Hematopoietic multipotent progenitor cell treated with erythropoietin and hydrocortisone succinate and interleukin-3 and kit ligand, for 6 days (in vitro differentiated cells): ENCODE results near the gene CHI3L2.

Experiments
- DNase-seq: peaks from one replicate; pipeline ENCODE4 v3.0.0-alpha.2; 2015

CHI3L2 gene

DNA sequence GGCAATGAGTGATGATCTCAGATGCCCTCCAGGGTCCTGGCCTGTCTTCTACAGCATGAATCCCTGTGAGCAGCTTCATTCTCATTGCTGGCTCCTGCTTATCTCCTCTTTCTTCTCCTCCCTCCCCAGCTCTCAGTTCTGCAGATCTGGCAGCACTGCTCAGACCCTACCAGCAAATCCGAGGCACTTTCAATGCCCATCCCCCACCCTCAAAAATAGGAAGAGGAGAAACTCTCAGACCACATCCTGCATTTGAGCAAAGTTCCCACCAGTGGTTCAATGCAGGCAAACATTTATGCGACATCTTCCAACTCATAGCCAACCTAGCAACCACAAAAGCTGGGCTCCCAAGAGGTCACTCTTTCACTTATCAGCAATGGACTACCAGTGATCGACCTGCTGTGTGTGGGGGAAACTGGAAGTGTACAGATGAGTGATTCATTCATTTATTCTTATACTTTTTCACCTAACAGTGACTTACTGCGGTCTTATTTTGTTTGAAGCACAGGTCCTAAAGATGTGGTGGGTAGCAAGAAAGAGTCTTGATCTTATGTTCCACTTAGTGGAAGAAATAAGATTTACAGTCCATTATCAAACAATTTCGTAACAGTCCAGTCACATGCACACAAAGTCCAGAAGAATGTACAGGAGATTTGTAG, 5.8 kb upstream of the CHI3L2 start:
- DNase-seq = peak; percentile 84

DNA sequence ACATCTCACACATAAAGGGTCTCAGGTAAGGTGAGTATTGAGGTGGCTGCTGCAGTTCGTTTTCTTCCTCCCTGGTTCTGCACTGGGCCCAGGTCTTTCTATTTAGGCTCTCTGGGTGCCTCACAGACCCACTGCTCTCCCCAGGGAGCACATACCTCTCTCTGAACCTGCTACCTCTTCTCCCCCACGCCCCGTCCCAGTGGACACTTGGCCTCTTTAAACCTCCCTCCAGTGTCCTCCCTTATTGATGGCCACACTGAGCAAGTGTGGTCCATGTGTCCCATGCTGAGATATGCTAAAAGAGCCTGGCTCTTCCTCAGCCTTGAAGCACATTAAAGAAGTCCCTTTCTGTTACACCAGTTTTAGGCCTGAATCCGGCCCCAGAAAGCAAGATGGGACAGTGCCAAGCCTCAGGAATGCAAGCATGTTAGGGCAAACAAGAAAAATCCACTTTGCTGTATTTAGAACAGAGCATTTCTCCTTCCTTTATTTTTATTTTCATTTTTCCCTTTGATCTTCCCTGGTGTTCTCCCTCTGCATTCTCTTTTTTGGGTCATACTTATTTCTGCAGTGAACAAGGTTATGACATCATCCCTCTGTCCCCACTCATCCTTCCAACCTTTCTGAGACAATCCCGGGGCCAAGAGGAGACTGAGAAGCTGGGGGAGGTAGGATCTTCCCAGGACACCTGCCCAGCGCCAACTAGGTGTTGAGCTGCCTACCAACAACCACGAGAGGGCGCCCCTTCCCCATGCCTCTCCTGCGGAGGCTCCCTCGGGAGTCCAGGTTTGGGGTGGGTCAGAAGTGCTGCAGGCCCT, 5.0 kb upstream of the CHI3L2 start:
- peak; percentile 86 for DNase-seq

DNA sequence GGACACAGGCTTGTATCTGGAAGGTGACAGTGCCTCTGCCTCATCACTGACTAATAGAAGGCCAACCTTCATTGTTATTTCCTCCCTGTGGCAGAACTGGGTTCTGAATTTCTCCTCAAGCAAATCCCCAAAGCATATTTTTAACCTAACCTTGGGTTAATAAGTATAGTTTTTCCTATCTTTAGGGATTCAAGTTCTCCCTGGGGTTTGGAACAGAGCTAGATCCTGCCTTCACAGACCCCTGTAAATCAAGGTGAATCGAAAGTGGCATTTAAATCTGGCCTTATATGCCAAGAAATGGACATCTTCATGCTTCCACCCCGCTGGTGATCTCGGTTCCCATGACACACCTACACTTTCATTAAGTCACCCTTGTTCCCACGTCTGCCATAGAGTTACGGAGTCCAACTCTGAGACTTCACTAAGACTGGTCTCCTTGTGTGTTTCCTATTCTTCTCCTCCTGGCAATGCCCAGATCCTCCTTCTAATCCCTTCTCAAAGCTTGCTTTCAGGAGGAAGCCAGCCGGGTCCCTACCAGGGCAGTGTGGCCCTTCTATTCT, 4.3 kb upstream of the CHI3L2 start:
- no peak for DNase-seq

DNA sequence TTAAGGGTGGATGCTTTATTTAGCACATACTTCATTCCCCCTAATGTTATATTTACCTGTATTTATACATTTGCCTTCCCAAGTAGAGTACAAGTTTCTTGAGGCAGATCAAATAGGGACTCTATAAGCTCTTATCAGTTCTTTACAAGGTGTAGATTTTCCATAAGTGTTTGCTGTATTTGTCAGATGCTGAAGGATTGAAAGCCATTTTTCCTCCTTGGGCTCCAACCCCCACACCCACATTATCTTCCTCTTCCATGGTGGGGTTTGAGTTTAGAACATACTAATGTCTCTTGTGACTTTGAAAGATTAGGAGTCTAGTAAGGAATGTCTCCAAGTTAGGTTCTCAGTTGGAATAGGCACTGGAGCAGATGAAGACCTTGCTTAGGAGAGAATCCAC, 2.4 kb upstream of the CHI3L2 start:
- DNase-seq = no peak

DNA sequence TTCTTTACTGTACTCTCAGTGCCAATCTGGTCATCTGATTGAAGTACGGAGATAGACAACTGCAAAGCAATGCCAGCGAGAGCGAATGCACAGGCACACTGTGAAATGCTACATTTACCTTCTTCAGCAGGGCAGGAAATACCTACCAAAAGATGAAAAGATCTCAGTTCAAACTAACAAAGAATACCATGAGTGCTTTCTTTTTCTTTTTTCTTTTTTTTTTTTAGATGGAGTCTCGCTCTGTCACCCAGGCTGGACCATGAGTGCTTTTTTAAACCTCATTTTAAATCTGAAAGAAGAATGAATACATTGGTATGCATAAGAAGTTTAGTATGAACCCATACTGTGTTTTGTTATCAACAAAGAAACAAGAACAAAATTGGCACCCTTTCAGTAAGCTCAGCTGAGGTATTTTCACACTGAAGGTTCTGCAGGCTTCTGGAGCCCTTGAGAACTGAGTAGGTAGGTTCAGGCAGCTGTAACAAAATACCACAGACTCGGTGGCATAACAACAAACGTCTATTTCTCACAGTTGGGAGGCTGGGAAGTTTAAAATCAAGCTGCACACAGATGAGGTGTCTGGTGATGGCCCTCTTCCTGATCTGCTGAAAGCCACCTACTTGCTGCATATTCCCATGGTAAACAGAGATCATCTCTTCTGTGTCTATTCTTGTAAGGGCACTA, 1.7 kb upstream of the CHI3L2 start:
- DNase-seq = no peak

DNA sequence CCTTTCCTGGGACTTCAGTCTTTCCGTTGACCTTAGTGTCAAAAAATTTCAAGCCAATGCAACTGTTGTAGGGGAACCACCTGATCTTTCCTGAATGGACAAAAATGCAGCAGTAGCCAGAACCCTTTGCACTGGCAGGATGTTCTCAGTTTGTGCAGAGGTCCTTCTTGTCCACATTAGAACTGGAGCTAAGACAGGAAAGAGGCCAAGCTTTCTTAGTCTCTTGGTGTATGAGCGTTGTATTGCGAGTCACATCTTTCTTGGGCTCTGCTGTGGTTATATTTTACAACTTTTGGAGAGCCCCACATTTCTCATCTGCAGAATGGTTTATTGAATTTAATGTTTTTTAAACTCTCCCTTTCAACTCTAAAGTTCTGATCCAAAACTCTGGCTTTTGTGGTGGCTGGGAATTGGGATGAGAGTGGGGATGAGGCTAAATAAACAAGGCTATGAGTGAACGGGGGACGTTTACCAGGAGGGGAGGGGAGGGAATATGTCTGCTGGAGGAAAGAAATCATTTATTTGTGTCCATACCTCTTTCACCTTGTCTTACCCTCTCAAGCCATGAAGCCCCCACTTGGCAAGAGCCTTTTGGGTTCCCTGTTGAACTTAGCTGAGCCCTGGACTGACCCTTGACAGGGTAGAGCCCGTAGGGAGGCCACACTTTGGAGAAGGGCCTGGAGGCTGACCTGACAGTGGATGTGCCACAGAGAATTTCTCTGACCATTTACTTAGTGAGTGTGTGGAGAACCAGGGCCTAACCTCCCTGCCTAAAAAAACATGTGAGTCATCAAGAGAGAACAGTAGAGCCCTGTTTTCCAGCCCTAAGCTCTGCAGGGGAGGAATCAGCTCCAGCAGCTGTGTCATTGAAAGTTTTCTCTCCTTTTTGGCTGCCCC, 586 bp downstream of the CHI3L2 start:
- DNase-seq = no peak

DNA sequence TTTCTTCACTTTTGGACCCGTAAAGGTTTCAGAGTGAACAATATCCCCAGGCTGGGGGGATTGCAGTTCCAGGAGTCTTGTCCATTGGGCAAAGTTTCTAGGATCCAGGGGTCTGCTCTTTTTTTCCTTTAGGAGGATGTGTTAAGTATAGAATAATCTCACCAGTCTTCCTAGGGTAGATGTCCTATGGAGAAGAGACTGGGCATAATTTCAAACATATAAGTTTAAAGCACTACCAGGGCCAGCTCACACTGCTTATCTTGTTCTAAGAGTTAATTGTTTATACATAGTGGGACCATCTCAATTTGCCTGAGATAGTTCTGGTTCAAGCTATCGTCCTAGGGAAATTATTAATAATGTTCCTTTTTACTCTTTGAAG, 1.2 kb downstream of the CHI3L2 start:
- no peak for DNase-seq

DNA sequence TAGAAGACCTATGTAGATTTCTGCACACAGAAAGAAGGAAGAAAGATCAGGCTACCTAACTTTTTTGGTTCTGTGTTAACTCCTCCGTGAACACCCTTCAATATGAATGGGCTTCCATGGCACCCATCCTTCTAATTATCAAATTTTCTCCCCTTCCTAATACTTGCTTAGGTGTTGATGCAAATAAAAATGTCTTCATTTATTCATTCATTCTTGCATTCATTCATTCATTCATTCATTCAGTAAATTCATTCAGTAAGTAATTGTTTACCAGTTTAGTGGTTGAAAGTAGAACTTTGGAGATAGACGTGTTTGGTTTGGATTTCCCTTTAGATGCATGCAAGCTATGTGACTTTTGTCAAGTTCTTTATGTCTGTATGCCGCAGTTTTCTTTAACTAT, 4.6 kb downstream of the CHI3L2 start:
- no peak for DNase-seq

DNA sequence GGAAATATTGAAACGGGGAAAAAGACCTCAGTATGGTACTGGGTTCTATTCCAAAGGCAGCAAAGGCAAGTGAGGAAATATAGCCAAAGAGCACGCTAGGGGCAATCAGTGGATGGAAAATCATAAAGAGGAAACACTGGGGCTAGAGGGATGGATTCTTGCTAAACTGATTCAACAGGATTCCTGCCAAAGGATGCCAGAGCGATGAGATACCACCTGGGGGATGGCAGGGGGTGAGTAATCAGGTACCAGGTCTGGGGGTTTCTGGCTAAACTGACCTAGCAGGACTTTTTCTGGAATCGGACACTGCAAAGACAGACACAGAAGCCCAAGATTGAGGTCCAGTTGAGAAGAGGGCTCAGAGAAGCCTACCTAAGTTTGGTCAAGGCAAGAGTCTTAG, 6.7 kb downstream of the CHI3L2 start:
- DNase-seq = no peak

DNA sequence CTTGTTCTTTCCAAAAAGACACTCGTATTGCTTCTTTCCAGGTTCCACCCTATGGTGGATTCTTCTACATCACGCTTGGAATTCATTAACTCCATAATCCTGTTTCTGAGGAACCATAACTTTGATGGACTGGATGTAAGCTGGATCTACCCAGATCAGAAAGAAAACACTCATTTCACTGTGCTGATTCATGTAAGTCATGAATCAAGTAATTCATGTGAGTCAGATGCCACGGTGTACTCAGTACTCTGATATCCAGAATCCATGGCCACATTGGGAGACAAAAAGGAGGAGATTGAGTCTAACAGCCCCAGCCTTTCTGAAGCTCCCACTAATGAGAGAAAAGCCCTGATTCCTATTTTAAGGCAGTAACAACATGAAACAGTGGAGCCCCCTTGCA, 7.4 kb downstream of the CHI3L2 start:
- DNase-seq = no peak

DNA sequence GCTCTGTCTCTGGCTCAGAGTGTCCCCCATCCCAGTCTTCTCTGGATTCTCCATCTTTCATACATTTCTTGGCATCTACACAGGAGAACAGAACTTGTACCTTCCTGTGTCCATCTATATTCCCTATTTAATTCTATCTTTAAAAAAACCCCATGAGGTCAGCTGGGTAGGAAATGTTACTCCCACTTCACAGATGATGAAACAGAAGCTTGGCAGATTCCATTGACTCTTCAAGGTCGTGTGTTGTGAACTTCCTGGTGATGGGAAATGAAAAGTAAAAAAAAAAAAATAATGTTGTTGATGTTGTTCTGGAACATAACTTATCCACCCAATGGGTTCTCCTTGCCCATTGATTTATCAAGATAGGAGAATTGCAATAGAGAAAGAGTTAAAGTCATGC, 8.9 kb downstream of the CHI3L2 start:
- DNase-seq = no peak

DNA sequence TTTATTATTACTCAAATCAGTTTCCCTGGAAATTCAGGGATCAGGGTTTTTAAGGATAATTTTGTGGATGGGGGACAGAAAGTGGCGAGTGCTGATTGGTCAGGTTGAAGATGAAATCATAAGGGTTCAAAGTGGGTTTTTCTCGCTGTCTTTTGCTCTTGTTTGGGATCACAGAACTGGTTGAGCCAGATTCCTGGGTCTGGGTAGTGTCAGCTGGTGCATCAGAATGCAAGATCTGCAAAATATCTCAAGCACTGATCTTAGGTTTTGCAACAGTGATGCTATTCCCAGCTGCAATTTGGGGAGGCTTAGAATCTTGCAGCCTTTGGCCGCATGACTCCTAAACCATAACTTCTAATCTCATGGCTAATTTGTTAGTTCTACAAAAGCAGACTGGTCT, 9.3 kb downstream of the CHI3L2 start:
- no peak for DNase-seq

DNA sequence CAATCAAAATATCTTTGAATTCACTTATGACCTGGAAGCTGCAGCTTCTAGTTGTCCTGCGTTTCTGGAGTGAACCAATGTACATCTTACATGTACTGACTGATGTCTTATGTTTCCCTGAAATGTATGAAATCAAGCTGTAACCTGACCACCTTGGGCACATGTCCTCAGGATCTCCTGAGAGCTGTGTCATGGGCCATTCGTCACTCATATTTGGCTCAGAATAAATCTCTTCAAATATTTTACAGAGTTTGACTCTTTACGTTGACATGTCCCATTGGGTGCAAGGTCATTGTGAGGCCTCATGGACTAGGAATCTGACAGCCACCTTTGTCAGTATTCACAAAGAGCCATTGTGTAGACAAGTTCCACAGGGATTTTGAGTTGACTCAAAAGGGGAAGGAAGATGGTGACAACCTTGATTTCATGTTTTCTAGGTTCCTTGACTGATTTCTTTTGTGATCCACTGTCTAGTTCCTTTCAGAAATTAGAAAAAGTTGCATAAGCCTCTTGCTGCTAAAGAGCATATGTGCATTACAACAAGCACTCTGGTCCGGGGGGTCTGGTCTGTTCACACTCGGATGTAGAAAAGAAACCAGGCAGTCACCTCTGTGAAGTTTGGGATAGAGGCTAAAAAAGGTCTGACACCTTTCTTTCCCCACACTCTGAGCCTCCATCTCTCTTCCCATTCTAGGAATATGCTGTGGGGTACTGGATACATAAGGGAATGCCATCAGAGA, 10.7 kb downstream of the CHI3L2 start:
- no peak for DNase-seq

DNA sequence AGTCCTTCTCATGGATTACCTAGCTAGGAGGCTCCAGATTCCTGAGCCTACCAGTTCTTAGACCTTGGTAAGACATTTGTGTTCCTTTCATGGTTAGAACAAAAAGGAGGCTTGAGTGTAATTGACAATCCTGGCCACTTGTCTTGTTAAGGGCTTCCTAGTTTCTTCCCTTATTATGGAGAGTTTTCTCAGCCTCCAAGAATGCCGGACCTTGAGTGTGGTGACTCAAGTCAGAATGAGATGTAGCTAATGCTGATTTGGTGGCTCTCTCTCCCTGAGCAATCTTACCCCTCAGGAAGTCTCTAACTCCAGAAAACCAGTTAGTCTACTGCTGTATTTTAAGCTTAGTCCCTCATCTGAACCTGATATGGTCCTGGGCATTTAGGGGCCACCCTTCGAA, 14.3 kb downstream of the CHI3L2 start:
- no peak for DNase-seq

DNA sequence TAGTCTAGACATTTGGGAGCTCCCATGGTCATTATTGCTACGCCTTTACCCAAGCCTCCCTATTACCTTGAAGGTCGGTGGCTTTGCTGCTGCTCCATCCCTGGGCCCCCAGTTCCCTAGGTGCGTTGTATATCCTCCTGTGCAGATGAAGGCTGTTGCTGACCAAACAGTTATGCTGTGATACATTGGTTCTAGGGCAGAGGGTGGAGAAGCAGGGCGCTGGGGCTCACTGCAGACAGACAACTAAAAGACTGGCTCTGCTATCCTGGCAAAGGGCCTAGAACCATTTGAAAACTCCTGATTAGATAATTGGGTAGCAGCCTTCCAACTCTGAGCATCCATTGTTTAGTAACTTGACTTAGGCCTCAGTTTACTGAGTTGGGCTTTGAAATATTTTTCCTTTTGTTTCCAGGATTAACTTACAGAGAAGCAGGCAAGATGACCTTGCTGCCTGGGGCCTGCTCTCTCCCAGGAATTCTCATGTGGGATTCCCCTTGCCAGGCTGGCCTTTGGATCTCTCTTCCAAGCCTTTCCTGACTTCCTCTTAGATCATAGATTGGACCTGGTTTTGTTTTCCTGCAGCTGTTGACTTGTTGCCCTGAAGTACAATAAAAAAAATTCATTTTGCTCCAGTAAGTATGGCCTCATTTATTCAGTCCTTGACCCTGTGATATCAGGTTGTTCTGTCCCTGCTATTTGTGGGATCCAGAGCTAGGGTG, 15.5 kb downstream of the CHI3L2 start:
- no peak for DNase-seq

DNA sequence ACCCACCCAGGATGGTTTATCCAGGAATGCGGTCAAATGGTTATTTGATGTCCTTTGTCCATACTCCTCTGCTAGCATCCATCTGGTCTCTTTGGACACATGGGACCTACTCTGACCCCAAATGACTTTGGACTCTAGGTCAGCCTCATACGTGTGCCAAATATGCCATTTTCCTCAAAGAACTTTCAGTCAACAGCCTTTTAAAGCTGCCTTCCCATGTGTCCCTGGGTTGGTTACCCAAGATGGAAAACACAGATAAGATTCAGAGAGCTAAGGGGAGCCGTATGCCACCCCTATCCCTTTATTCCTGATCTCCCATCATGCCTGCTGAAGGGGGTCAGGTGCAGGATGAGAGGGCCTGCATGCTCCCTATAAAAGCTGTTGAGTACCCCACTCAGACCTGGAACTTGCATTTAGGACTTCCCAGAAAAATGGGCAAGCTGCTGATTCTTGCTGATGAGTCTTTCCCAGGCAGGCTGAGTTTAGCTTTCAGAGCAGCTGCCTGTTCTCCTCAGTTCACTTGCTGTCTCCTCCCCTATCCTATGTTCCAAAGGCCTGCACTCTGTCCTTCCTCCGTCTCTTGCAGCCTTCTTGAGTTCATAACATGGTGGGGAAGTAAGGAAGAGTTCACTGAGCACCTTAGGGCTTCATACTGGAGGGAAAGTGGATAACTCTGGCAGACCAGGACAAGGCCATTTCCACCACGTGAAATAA, 19.8 kb downstream of the CHI3L2 start:
- no peak for DNase-seq

DNA sequence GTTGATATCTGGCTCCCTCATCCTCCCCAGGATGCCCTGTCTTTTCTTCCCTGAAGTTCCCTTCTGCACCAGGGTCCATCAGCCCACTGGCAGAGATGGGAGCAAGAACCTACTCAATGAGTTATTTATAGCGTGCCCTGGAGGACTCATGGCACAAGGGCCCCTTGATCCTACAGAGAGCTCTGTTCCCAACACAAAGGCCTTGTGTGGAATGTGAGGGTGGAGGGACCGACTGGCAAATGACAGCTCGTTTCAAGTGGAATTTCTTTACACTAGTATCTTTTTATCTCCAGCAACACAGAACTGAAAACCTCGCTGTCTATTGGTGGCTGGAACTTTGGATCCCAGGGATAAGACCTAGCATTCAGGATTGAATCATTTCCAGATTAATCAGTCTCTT, 22.4 kb downstream of the CHI3L2 start:
- no peak for DNase-seq

DNA sequence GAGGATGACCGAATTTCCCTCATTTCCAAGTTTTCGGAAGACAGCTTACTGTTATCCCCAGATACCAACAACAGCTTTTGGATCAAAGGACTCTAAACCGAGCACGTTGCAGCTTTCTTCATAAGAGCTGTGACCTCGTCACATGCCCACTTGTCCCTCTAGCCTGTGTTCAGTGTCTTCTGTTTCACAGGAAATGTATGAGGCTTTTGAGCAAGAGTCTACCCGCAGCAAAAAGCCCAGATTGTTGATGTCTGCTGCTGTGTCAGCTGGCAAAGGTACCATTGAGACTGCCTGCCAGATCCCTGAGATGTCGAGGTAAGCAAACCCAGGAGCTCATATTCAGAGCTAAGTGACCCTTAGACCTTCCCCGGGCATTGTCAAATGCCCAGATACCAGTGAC, 24.1 kb downstream of the CHI3L2 start:
- DNase-seq = no peak

DNA sequence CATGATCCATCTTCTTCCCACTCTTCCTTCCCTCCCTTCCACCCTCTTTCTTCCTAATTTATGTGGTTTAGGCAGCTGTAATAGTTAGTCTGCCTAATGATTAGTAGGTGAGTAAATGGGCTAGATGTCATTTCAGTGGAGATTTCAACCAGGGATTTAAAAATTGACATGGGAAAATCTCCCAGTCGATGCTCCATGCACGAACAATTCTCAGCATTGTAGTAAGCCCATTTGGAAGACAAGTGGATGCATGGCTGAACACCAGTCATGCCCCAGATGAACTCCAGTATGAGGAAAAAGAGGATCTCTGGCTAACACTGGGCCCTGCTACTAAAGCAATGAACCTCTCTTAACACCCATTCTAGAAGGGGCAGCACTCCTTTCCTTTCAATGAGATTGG, 25.3 kb downstream of the CHI3L2 start:
- no peak for DNase-seq

DNA sequence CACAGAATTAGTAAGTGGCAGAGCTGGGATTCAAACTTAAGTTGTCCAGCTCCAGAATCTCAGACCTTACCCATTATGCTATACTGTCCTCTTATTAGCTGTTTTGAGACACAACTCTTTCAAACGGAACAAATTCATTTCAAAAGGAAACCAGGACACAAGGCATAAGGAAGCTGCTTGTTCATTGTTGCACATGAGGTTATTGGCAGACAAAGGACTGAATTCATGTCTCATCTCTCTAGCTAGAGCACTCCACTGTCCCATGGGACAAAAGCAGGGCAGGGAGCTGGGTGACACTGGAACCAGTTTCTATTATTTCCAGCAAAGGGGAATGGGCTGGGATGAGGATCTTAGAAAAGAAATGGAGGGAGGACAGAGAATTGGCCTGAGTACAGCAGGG, 26.4 kb downstream of the CHI3L2 start:
- no peak for DNase-seq
